ENCODE results near the gene ATP5F1D.

The ATP5F1D gene

GRCh38 chr19:1259876-1260748 is 18.6 kb downstream of the ATP5F1D start:
- no peak for DNase-seq

- peak; percentile 97 for DNase-seq
Measured at GRCh38 chr19:1260749-1261537, 19.4 kb downstream of the ATP5F1D start.

GRCh38 chr19:1261538-1261797 is 19.9 kb downstream of the ATP5F1D start:
- no peak for DNase-seq

- DNase-seq, result no peak
Measured at GRCh38 chr19:1261798-1262622, 20.5 kb downstream of the ATP5F1D start.

- no peak for DNase-seq
Measured at GRCh38 chr19:1262623-1263123, 21.1 kb downstream of the ATP5F1D start.

GRCh38 chr19:1263188-1263587 is 21.6 kb downstream of the ATP5F1D start:
- DNase-seq, result no peak

GRCh38 chr19:1264801-1265614 is 23.5 kb downstream of the ATP5F1D start:
- peak; percentile 85 for DNase-seq

GRCh38 chr19:1265615-1266128 is 24.1 kb downstream of the ATP5F1D start:
- peak; percentile 79 for DNase-seq

- DNase-seq, result peak; percentile 87
Measured at GRCh38 chr19:1266129-1266915, 24.8 kb downstream of the ATP5F1D start.

GRCh38 chr19:1266916-1267476 is 25.4 kb downstream of the ATP5F1D start:
- DNase-seq, result peak; percentile 41

GRCh38 chr19:1267477-1268225 is 26.1 kb downstream of the ATP5F1D start:
- DNase-seq, result no peak

- DNase-seq, result no peak
Measured at GRCh38 chr19:1268226-1269064, 26.9 kb downstream of the ATP5F1D start.

- peak; percentile 99 for DNase-seq
Measured at GRCh38 chr19:1269065-1269477, 27.5 kb downstream of the ATP5F1D start, which contains the start of gene CIRBP. Gene CIRBP (plus strand): TSS chr19:1269332. CDS start chr19:1270934, 1,602 bp downstream.

- peak; percentile 84 for DNase-seq
Measured at GRCh38 chr19:1269478-1270212, 28.1 kb downstream of the ATP5F1D start.

GRCh38 chr19:1270213-1270853 is 28.8 kb downstream of the ATP5F1D start:
- no peak for DNase-seq

GRCh38 chr19:1270854-1271527 is 29.4 kb downstream of the ATP5F1D start:
- DNase-seq, result no peak
